Stimulated activated CD8-positive, alpha-beta memory T cell treated with anti-CD3 and anti-CD28 coated beads, Interleukin-15, amount 100 ng/mL, for 24 hours (primary cell): ENCODE results near the gene PRUNE2.

ENCODE experiments used
- DNase-seq: peaks from one replicate; pipeline ENCODE4 v3.0.0-alpha.2; 2020; ENCODE audit warnings: low read depth

PRUNE2 gene

GRCh38 chr9:76655121-76655541 is 250.8 kb downstream of the PRUNE2 start:
- no peak for DNase-seq

- no peak for DNase-seq
These were observed 251.3 kb downstream of the PRUNE2 start for GRCh38 chr9:76654575-76654974.

- DNase-seq: no peak
These were observed 251.9 kb downstream of the PRUNE2 start for GRCh38 chr9:76654051-76654461.

GRCh38 chr9:76652894-76653293 is 253.0 kb downstream of the PRUNE2 start:
- DNase-seq: no peak

- DNase-seq: no peak
These were observed 254.7 kb downstream of the PRUNE2 start for GRCh38 chr9:76651119-76651705.

- no peak for DNase-seq
These were observed 255.2 kb downstream of the PRUNE2 start for GRCh38 chr9:76650692-76651091.

GRCh38 chr9:76649894-76650293 is 256.0 kb downstream of the PRUNE2 start:
- DNase-seq: no peak

GRCh38 chr9:76646249-76646648 is 259.7 kb downstream of the PRUNE2 start:
- no peak for DNase-seq

- no peak for DNase-seq
These were observed 261.2 kb downstream of the PRUNE2 start for GRCh38 chr9:76644647-76645250.

- DNase-seq: no peak
These were observed 261.7 kb downstream of the PRUNE2 start for GRCh38 chr9:76644171-76644570.

- DNase-seq: no peak
These were observed 262.4 kb downstream of the PRUNE2 start for GRCh38 chr9:76643399-76644117.

- DNase-seq: no peak
These were observed 263.2 kb downstream of the PRUNE2 start for GRCh38 chr9:76642701-76643209.

GRCh38 chr9:76642074-76642473 is 263.8 kb downstream of the PRUNE2 start:
- DNase-seq: no peak

- no peak for DNase-seq
These were observed 267.9 kb downstream of the PRUNE2 start for GRCh38 chr9:76638001-76638400.

GRCh38 chr9:76637416-76637815 is 268.5 kb downstream of the PRUNE2 start:
- no peak for DNase-seq

GRCh38 chr9:76634356-76635054 is 271.4 kb downstream of the PRUNE2 start:
- DNase-seq: no peak

GRCh38 chr9:76630916-76631315 is 275.0 kb downstream of the PRUNE2 start:
- DNase-seq: no peak

- DNase-seq: no peak
These were observed 276.5 kb downstream of the PRUNE2 start for GRCh38 chr9:76629205-76629990.

GRCh38 chr9:76628155-76628554 is 277.8 kb downstream of the PRUNE2 start:
- no peak for DNase-seq

- DNase-seq: no peak
These were observed 278.9 kb downstream of the PRUNE2 start for GRCh38 chr9:76626980-76627379.

GRCh38 chr9:76626141-76626540 is 279.8 kb downstream of the PRUNE2 start:
- no peak for DNase-seq
